Measurements from ENCODE around the gene SMTN.

Gene SMTN

DNA sequence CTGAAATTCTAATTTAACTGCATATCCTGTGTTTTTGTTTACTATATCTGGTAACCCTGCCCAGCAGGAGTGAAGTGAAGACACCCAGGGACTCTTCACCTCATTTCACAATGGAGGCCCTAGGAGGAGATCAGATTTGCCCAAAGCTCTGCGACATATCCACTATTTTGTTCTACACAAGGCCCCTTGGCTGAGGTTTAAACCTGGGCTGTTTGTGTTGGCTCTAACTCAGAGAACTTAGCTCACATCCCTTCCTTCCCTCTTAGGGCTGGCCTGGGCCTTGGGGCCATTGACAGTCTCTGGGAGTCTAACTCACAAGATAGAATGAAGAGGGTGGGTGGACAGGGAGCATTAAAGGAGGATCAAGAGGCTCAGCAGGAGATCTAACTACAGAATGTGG lies 67.4 kb downstream of the SMTN start:
- Histone ChIP-seq H3K4me3 (ENCODE audit: low read length) (no peak overlapping the region), H3K9ac (ENCODE audit: low read length) (no peak overlapping the region), H3K36me3 (ENCODE audit: control insufficient read depth, insufficient read depth, low read length) (no peaks in the 10 kb centered on the region), H3K27ac (ENCODE audit: low read depth, low read length) (no peak overlapping the region), H3K4me1 (ENCODE audit: control insufficient read depth, insufficient read depth, low read length) (peaks cover 4% of the 10 kb centered on the region), H3K27me3 (ENCODE audit: control insufficient read depth, insufficient read depth, low read length) (no peaks in the 10 kb centered on the region)

DNA sequence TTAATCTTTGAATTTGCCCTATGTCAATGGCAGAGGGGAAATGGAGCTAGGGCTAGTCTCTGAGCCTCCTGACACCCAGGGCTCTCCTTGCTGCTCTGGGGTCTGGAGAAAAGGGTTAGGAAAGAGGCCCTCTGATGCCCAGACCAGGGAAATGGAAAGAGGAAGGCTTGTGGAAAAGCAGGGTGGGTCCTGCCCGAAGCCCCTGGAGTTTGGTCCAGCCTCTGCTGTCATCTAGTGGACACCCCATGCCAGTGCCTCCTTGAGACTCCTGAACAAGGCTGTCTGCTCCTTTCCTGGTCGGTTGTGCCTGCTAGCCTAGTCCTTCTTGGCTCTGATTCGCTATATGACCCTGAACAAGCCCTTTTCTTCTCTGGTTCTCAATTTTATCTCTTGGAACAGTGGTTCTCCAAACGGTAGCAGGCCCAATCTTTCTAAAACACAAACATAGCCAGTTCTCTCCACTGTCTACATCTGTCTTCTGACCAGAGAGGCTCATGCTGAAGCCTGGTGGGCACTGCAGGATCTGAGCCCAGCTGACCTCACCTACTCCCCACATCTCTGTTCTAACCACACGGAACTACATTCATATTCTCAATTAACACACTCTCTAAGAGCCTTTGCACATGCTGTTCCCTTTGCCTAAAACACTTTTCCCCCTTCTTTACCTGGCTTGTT lies 68.0 kb downstream of the SMTN start:
- H3K36me3 ChIP-seq (ENCODE audit: control insufficient read depth, insufficient read depth, low read length): no peaks in the 10 kb centered on the region
- H3K4me1 ChIP-seq (ENCODE audit: control insufficient read depth, insufficient read depth, low read length): peaks cover 4% of the 10 kb centered on the region
- no peak overlapping the region for H3K27ac ChIP-seq (ENCODE audit: low read depth, low read length)
- H3K9ac ChIP-seq (ENCODE audit: low read length): no peak overlapping the region
- H3K4me3 ChIP-seq (ENCODE audit: low read length): no peak overlapping the region
- H3K27me3 ChIP-seq (ENCODE audit: control insufficient read depth, insufficient read depth, low read length): no peaks in the 10 kb centered on the region

DNA sequence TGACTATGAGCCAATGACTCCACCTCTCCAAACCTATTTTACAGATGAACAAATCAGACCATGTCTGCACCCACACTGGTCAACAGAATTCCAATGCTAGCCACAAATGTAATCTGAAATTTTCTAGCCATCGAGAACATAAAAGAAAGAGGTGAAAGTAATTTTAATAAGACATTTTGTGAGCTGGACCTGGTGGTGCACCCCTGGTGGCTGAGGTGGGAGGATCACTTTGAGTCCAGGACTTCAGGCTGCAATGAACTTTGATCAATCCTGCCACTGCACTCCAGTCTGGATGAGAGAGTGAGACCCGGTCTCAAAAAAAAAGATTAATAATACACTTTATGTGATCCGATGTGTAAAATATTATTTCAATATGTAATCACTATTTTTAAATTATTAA lies 69.5 kb downstream of the SMTN start:
- Histone ChIP-seq H3K27me3 (ENCODE audit: control insufficient read depth, insufficient read depth, low read length) (no peaks in the 10 kb centered on the region), H3K9ac (ENCODE audit: low read length) (no peak overlapping the region), H3K36me3 (ENCODE audit: control insufficient read depth, insufficient read depth, low read length) (no peaks in the 10 kb centered on the region), H3K4me1 (ENCODE audit: control insufficient read depth, insufficient read depth, low read length) (peaks cover 10% of the 10 kb centered on the region), H3K4me3 (ENCODE audit: low read length) (no peak overlapping the region), H3K27ac (ENCODE audit: low read depth, low read length) (no peak overlapping the region)

DNA sequence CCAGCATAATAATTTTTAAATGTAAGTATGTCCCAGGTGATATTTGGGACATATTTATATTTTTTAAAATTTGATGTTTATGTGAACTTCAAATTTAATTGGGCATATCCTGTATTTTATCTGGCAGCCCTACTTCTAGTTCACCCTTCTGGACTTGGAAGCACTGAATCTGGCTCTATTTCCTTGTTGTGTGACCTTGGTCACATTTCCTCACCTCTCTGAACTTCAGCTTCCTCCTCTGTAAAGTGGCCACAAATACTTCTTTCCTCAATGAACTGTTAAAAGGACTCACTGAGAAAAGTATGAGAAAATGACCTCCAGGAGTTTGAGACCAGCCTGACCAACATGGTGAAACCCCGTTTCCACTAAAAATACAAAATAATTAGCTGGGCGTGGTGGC lies 70.8 kb downstream of the SMTN start:
- no peaks in the 10 kb centered on the region for H3K36me3 ChIP-seq (ENCODE audit: control insufficient read depth, insufficient read depth, low read length)
- H3K4me1 ChIP-seq (ENCODE audit: control insufficient read depth, insufficient read depth, low read length): peaks cover 13% of the 10 kb centered on the region
- H3K4me3 ChIP-seq (ENCODE audit: low read length): no peak overlapping the region
- no peaks in the 10 kb centered on the region for H3K27me3 ChIP-seq (ENCODE audit: control insufficient read depth, insufficient read depth, low read length)
- H3K27ac ChIP-seq (ENCODE audit: low read depth, low read length): no peak overlapping the region
- no peak overlapping the region for H3K9ac ChIP-seq (ENCODE audit: low read length)

DNA sequence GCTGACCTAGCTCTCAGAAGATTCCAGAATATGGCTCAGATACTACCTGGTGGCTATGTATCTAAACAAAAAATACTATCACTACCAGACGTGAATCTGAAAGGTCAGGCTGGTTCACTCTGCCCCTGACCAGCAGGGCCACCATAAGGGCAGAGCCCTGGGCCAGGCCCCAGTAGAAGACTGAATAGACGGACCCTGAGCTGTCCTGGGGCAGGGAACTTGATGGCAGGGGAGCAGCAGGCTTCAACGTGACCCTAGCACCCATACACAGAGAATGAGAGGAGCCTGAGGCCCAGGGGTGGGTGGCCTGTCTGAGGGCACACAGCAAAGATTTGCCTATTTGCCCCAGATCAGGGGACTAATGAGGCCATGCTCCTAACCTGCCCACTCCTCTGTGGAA lies 72.2 kb downstream of the SMTN start:
- no peak overlapping the region for H3K27ac ChIP-seq (ENCODE audit: low read depth, low read length)
- no peaks in the 10 kb centered on the region for H3K27me3 ChIP-seq (ENCODE audit: control insufficient read depth, insufficient read depth, low read length)
- peaks cover 13% of the 10 kb centered on the region for H3K4me1 ChIP-seq (ENCODE audit: control insufficient read depth, insufficient read depth, low read length)
- no peak overlapping the region for H3K4me3 ChIP-seq (ENCODE audit: low read length)
- H3K9ac ChIP-seq (ENCODE audit: low read length): no peak overlapping the region
- H3K36me3 ChIP-seq (ENCODE audit: control insufficient read depth, insufficient read depth, low read length): no peaks in the 10 kb centered on the region

Data from rectal smooth muscle tissue (tissue), 1 donor.